ENCODE measurements around the gene ANK3.

GRCh38 chr10:60267802-60268201 lies 121.9 kb downstream of the ANK3 start:
- TF ChIP-seq, protein P1, sequence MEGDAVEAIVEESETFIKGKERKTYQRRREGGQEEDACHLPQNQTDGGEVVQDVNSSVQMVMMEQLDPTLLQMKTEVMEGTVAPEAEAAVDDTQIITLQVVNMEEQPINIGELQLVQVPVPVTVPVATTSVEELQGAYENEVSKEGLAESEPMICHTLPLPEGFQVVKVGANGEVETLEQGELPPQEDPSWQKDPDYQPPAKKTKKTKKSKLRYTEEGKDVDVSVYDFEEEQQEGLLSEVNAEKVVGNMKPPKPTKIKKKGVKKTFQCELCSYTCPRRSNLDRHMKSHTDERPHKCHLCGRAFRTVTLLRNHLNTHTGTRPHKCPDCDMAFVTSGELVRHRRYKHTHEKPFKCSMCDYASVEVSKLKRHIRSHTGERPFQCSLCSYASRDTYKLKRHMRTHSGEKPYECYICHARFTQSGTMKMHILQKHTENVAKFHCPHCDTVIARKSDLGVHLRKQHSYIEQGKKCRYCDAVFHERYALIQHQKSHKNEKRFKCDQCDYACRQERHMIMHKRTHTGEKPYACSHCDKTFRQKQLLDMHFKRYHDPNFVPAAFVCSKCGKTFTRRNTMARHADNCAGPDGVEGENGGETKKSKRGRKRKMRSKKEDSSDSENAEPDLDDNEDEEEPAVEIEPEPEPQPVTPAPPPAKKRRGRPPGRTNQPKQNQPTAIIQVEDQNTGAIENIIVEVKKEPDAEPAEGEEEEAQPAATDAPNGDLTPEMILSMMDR (IDR thresholded peaks at IDR 0.05) = no peak
- TF ChIP-seq POLR2A (IDR thresholded peaks at IDR 0.05) = no peak
